HepG2 (cell line): ENCODE data around the gene ZSCAN26. TPM values are rescaled to one million over a fixed set of nuclear protein-coding genes. Genes with fewer than 3 reads are reported as not detected.
A peak's percentile ranks its signal among the peaks of the same experiment; 100 is the strongest.

Experiments
- DPF2 ChIP-seq: sonication (generic); formaldehyde crosslinking; IDR thresholded peaks from 2 replicates; pipeline ENCODE4 v1.4.0; 2020; ENCODE audit warnings: mild to moderate bottlenecking, low read depth, missing genetic modification reagents, borderline replicate concordance
- ERF ChIP-seq: IDR thresholded peaks from 2 replicates; pipeline ENCODE4 v1.6.1; 2018; ENCODE audit warnings: missing biosample characterization, missing genetic modification reagents
- GATAD1 ChIP-seq: IDR thresholded peaks from 2 replicates; pipeline ENCODE4 v1.6.1; 2016; ENCODE audit warnings: missing genetic modification reagents, missing compliant biosample characterization
- HOXD1 ChIP-seq: sonication (generic); formaldehyde crosslinking; IDR thresholded peaks from 2 replicates; pipeline ENCODE4 v1.5.0; 2020; ENCODE audit warnings: missing genetic modification reagents
- JARID2 ChIP-seq: sonication (generic); formaldehyde crosslinking; IDR thresholded peaks from 2 replicates; pipeline ENCODE4 v1.8.1; 2023; ENCODE audit warnings: missing genetic modification reagents, inconsistent platforms; ENCODE audit not compliant: insufficient replicate concordance
- MAZ ChIP-seq, 2 experiments: sonication (generic) in 1 of 2; formaldehyde crosslinking in 1 of 2; IDR thresholded peaks; 2 replicates each; pipeline versions ENCODE4 v1.5.0 to v1.6.1; 2012 to 2020; ENCODE audit warnings: low read depth in 2 of 2, mild to moderate bottlenecking in 2 of 2, borderline replicate concordance in 1 of 2, improper control_type of control experiment in 1 of 2, low read length in 1 of 2, missing genetic modification reagents in 1 of 2, moderate library complexity in 1 of 2
- MED1 ChIP-seq: sonication (generic); formaldehyde crosslinking; IDR thresholded peaks from 2 replicates; pipeline ENCODE4 v1.4.0; 2020; ENCODE audit warnings: missing genetic modification reagents
- MYNN ChIP-seq: sonication (generic); formaldehyde crosslinking; IDR thresholded peaks from 2 replicates; pipeline ENCODE4 v1.4.0; 2020; ENCODE audit warnings: mild to moderate bottlenecking, low read depth, missing genetic modification reagents
- SOX13 ChIP-seq, 3 experiments: fragments of 450-650 bp in 1 of 3; sonication (generic) in 1 of 3; formaldehyde crosslinking in 1 of 3; IDR thresholded peaks in 2 of 3; conservative IDR thresholded peaks in 1 of 3; 2 replicates each; pipeline versions ENCODE4 v1.5.0 to v1.6.1; 2016 to 2020; ENCODE audit warnings: antibody characterized with exemption in 1 of 3, mild to moderate bottlenecking in 1 of 3, missing compliant biosample characterization in 1 of 3, missing genetic modification reagents in 1 of 3, moderate library complexity in 1 of 3
- ZFP36L2 ChIP-seq: sonication (generic); formaldehyde crosslinking; IDR thresholded peaks from 2 replicates; pipeline ENCODE4 v1.4.0; 2020; ENCODE audit warnings: missing genetic modification reagents
- ZMYM4 ChIP-seq: sonication (generic); formaldehyde crosslinking; IDR thresholded peaks from 2 replicates; pipeline ENCODE4 v1.8.1; 2023; ENCODE audit warnings: mild to moderate bottlenecking, missing genetic modification reagents
- ZNF260 ChIP-seq: sonication (generic); formaldehyde crosslinking; IDR thresholded peaks from 2 replicates; pipeline ENCODE4 v1.4.0; 2020; ENCODE audit warnings: missing genetic modification reagents, low read depth, mild to moderate bottlenecking, borderline replicate concordance
- ZNF598 ChIP-seq: sonication (generic); formaldehyde crosslinking; IDR thresholded peaks from 2 replicates; pipeline ENCODE4 v1.5.1; 2020; ENCODE audit warnings: mild to moderate bottlenecking, missing genetic modification reagents, borderline replicate concordance
- ZNF615 ChIP-seq: sonication (generic); formaldehyde crosslinking; IDR thresholded peaks from 2 replicates; pipeline ENCODE4 v1.5.0; 2020; ENCODE audit warnings: mild to moderate bottlenecking, missing genetic modification reagents, borderline replicate concordance
- ZNF7 ChIP-seq: IDR thresholded peaks from 2 replicates; pipeline ENCODE4 v1.6.1; 2016; ENCODE audit warnings: missing biosample characterization, missing genetic modification reagents
- ZNF878 ChIP-seq: sonication (generic); formaldehyde crosslinking; IDR thresholded peaks from 2 replicates; pipeline ENCODE4 v1.8.1; 2023; ENCODE audit warnings: mild to moderate bottlenecking, missing genetic modification reagents, moderate library complexity
- polyA plus RNA-seq, 8 experiments: library from polyadenylated mRNA; depleted of rRNA in 3 of 8; stranded (reverse) in 7 of 8; unstranded in 1 of 8; fragments of >200 nt; fragmentation: Illumina TruSeq in 4 of 8; extraction: Trizol in 4 of 8; gene quantifications; 2 replicates each; pipeline versions ENCODE4 v1.2.1 to v1.2.3, GENCODE V29; 2011 to 2016; ENCODE audit warnings: low read depth in 4 of 8, missing spikeins in 1 of 8, mixed read lengths in 1 of 8; ENCODE audit not compliant: insufficient read depth in 1 of 8
- total RNA-seq, 5 experiments: library from RNA; depleted of rRNA; stranded (reverse); fragments of >200 nt; fragmentation: Illumina TruSeq; extraction: Trizol; gene quantifications; 2 replicates each; pipeline ENCODE4 v1.2.3, GENCODE V29; 2016; ENCODE audit warnings: low read depth in 1 of 5
- TF ChIP-seq, protein P1 (sequence below): sonication (generic); formaldehyde crosslinking; IDR thresholded peaks from 2 replicates; pipeline ENCODE4 v1.4.0; 2020; ENCODE audit warnings: mild to moderate bottlenecking, missing genetic modification reagents
- TF ChIP-seq, protein P2 (sequence below): sonication (generic); formaldehyde crosslinking; IDR thresholded peaks from 2 replicates; pipeline ENCODE4 v1.8.0; 2022; ENCODE audit warnings: missing genetic modification reagents, mild to moderate bottlenecking, borderline replicate concordance
- TF ChIP-seq, protein P3 (sequence below): sonication (generic); formaldehyde crosslinking; IDR thresholded peaks from 2 replicates; pipeline ENCODE4 v1.4.0; 2020; ENCODE audit warnings: missing genetic modification reagents

The ZSCAN26 gene
- total and polyA plus RNA-seq, 2 of the 13 experiments (the other 11 are each of a cell fraction or from before 2014, with no cell fraction given) = 12.0 to 15.6 TPM

DNA sequence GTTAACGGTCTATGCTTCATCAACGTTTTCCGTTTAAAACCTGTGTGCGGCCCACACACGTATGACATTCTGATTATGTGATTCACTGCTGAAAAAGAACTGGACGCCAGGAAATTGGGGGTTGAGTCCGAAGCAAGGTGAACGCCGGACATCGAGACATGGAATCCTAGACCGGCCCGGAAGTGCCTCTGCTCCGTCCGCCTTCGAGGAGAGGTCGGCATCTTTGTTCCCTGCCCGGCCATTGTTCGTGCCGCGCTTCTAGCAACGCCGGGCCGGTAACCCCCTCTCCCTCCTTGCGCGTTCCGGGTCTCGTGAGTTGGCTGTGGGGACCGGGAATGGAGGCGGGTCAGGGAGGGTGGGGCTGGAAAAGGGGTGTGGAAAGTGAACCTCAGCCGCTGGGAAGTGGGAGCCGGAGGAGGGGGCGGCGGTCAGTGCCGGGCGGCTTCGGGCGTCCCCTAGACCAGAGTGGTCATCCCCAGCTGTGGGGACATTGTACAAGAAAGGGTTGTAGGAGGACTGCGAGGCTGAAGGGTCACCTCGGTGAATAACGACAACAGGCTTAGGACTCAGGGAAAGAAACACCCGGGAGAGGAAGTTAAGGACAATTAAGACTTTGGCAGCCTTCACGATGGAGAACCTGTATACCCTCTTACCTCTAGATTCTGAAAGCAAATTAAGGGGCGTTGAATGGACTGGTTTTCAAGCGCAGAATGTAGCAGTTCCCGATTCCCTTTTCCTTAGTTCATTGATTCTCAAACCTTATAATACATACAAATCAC, 41.7 kb upstream of the ZSCAN26 start, which contains the start of gene ZSCAN9 (continued):
- TF ChIP-seq JARID2 (CRISPR knock-in tag) (peak; percentile 90), ZNF598 (peak; percentile 95; the same call in 1 of the 2 replicates), ZNF260 (no peak), DPF2 (CRISPR knock-in tag) (no peak), ZNF878 (CRISPR knock-in tag) (peak; percentile 45; the same call in 1 of the 2 replicates), MYNN (CRISPR knock-in tag) (0 out of 2 replicates have a peak, but pooled peaks have one; percentile 86), ZNF615 (CRISPR knock-in tag) (no peak), HOXD1 (CRISPR knock-in tag) (no peak; the same call in 1 of the 2 replicates), ERF (CRISPR knock-in tag) (peak; percentile 76), ZFP36L2 (CRISPR knock-in tag) (peak; percentile 29; the same call in 1 of the 2 replicates), ZNF7 (CRISPR knock-in tag) (no peak), SOX13 (IDR thresholded peaks at IDR 0.05) (peak; percentile 59; the same call in 1 of the 2 replicates), SOX13 (CRISPR knock-in tag; conservative IDR thresholded peaks at IDR 0.05 in 1 of 2, IDR thresholded peaks at IDR 0.05 in 1 of 2) (peak in 1 of 2 experiments; percentile 90; a peak in 2 of 4 replicates), ZMYM4 (peak; percentile 86), MAZ (IDR thresholded peaks at IDR 0.05; ENCODE audit: borderline replicate concordance, low read depth, low read length) (peak; percentile 59; the same call in 1 of the 2 replicates), MAZ (CRISPR knock-in tag; IDR thresholded peaks at IDR 0.05; ENCODE audit: low read depth) (peak; percentile 92; the same call in 1 of the 2 replicates), MED1 (peak; percentile 73), GATAD1 (CRISPR knock-in tag) (peak; percentile 97)
- TF ChIP-seq, protein P1, sequence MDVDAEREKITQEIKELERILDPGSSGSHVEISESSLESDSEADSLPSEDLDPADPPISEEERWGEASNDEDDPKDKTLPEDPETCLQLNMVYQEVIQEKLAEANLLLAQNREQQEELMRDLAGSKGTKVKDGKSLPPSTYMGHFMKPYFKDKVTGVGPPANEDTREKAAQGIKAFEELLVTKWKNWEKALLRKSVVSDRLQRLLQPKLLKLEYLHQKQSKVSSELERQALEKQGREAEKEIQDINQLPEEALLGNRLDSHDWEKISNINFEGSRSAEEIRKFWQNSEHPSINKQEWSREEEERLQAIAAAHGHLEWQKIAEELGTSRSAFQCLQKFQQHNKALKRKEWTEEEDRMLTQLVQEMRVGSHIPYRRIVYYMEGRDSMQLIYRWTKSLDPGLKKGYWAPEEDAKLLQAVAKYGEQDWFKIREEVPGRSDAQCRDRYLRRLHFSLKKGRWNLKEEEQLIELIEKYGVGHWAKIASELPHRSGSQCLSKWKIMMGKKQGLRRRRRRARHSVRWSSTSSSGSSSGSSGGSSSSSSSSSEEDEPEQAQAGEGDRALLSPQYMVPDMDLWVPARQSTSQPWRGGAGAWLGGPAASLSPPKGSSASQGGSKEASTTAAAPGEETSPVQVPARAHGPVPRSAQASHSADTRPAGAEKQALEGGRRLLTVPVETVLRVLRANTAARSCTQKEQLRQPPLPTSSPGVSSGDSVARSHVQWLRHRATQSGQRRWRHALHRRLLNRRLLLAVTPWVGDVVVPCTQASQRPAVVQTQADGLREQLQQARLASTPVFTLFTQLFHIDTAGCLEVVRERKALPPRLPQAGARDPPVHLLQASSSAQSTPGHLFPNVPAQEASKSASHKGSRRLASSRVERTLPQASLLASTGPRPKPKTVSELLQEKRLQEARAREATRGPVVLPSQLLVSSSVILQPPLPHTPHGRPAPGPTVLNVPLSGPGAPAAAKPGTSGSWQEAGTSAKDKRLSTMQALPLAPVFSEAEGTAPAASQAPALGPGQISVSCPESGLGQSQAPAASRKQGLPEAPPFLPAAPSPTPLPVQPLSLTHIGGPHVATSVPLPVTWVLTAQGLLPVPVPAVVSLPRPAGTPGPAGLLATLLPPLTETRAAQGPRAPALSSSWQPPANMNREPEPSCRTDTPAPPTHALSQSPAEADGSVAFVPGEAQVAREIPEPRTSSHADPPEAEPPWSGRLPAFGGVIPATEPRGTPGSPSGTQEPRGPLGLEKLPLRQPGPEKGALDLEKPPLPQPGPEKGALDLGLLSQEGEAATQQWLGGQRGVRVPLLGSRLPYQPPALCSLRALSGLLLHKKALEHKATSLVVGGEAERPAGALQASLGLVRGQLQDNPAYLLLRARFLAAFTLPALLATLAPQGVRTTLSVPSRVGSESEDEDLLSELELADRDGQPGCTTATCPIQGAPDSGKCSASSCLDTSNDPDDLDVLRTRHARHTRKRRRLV (CRISPR knock-in tag) = peak; percentile 57; the same call in 1 of the 2 replicates
- TF ChIP-seq, protein P2, sequence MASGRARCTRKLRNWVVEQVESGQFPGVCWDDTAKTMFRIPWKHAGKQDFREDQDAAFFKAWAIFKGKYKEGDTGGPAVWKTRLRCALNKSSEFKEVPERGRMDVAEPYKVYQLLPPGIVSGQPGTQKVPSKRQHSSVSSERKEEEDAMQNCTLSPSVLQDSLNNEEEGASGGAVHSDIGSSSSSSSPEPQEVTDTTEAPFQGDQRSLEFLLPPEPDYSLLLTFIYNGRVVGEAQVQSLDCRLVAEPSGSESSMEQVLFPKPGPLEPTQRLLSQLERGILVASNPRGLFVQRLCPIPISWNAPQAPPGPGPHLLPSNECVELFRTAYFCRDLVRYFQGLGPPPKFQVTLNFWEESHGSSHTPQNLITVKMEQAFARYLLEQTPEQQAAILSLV (CRISPR knock-in tag) = peak; percentile 67; the same call in 1 of the 2 replicates
- TF ChIP-seq, protein P3, sequence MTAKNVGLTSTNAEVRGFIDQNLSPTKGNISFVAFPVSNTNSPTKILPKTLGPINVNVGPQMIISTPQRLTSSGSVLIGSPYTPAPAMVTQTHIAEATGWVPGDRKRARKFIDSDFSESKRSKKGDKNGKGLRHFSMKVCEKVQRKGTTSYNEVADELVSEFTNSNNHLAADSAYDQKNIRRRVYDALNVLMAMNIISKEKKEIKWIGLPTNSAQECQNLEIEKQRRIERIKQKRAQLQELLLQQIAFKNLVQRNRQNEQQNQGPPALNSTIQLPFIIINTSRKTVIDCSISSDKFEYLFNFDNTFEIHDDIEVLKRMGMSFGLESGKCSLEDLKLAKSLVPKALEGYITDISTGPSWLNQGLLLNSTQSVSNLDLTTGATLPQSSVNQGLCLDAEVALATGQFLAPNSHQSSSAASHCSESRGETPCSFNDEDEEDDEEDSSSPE (CRISPR knock-in tag) = peak; percentile 67; the same call in 1 of the 2 replicates
